ENCODE results near the gene DBP.

DNA sequence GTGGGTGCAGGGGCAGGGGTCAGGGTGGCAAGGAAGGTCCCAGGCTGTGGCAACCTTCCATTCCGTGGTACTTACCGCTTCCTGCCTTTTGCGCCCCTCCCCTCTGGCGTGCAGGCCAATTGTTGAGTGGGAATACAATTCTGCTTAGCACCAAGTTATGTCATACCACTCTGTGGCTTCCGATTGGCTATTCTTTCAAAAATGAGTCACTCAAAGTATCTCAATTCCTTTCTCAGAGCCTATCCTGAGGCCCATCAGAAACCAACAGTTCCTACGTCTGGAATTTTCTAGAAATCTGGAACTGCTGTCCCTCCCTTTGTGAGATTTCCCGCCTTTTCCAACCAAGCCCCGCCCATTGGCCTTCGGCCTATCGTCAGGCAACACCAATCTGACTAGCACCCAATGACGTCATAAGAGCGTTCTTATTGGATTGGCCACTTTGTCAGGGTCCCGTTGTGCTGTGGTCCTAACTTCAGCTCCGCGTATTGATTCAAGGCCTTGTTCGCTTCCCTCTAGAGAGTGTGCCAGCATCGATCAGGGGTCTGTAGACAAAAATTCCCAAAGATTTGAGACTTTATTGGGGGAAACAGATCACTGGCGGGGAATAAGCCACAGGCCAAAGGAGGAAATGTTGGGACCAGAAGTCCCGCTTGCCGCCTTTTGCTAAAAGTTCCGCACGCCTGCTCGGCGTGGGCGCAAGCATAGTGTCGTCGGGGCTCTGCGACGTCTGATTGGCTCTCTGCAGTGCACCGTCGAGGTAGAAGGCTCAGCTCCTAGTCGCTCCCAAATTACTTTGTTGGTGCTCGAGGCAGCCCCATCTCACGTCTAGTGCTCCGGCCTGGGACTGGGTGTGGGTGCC is 23.9 kb upstream of the DBP start:
- TF ChIP-seq POLR2A (IDR thresholded peaks at IDR 0.05; ENCODE audit: low read depth, low read length) (no peak), POLR2AphosphoS5 (IDR thresholded peaks at IDR 0.05; ENCODE audit: low read depth, low read length) (no peak)
